Spleen (tissue), 7 donors: ENCODE measurements around the gene USP15.

Experiments
- POLR2A ChIP-seq, 3 donors: fragments of 450-650 bp; IDR thresholded peaks; one replicate each; pipeline ENCODE4 v1.5.1; 2017; ENCODE audit warnings: antibody characterized with exemption in 3 of 3, mild to moderate bottlenecking in 1 of 3
- TF ChIP-seq, protein P1 (sequence below), 11 experiments: fragments of 200-600 bp in 7 of 11; fragments of 450-650 bp in 4 of 11; sonication (generic) in 4 of 11; IDR thresholded peaks in 8 of 11; conservative IDR thresholded peaks in 3 of 11; 1 replicate in 7 of 11; 2 replicates in 4 of 11; pipeline versions ENCODE4 v1.4.0 to v1.8.0; 2016 to 2021; ENCODE audit warnings: antibody characterized with exemption in 11 of 11, inconsistent platforms in 4 of 11, mild to moderate bottlenecking in 1 of 11
- donor health status: DM: no; HTN: no; CAD: no; lungs with moderate emphysema.
- donor health status: DM: no; HTN: no; CAD: no.
- donor health status: DM: no; HTN: no; CAD: no.

DNA sequence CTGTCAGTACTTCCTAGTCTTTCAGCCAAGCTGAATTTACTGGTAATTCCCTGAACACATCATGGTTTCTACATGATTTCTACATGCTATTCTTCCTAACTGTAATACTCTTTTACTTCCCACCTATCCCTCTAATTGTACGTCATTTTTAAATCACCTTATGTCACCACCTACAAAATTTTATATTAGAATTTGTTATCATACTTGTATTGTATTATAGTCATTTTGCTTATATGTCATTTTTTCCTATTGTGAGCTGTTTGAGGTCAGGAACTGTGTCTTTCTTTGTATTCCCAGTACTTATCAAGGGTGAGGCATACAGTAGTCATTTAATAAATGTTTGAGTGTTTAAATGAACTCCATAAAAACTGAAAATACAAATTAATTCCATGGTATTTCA lies 86.6 kb downstream of the USP15 start:
- TF ChIP-seq, protein P1, sequence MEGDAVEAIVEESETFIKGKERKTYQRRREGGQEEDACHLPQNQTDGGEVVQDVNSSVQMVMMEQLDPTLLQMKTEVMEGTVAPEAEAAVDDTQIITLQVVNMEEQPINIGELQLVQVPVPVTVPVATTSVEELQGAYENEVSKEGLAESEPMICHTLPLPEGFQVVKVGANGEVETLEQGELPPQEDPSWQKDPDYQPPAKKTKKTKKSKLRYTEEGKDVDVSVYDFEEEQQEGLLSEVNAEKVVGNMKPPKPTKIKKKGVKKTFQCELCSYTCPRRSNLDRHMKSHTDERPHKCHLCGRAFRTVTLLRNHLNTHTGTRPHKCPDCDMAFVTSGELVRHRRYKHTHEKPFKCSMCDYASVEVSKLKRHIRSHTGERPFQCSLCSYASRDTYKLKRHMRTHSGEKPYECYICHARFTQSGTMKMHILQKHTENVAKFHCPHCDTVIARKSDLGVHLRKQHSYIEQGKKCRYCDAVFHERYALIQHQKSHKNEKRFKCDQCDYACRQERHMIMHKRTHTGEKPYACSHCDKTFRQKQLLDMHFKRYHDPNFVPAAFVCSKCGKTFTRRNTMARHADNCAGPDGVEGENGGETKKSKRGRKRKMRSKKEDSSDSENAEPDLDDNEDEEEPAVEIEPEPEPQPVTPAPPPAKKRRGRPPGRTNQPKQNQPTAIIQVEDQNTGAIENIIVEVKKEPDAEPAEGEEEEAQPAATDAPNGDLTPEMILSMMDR (IDR thresholded peaks at IDR 0.05 in 8 of 11, conservative IDR thresholded peaks at IDR 0.05 in 3 of 11), result no peak
- no peak for TF ChIP-seq POLR2A (IDR thresholded peaks at IDR 0.05)
